Epithelial cell of proximal tubule (primary cell): ENCODE data around the gene C1QTNF9B. TPM values are rescaled to one million over a fixed set of nuclear protein-coding genes. Genes with fewer than 3 reads are reported as not detected.

Experiments
- DNase-seq: peaks from one replicate; pipeline ENCODE4 v3.0.0-alpha.2; 2011; ENCODE audit warnings: low read depth
- H3K4me3 ChIP-seq: 2 replicates; pipeline ENCODE4 v1.5.1; 2011; ENCODE audit warnings: low read depth, mild to moderate bottlenecking, low read length
- CTCF ChIP-seq: conservative IDR thresholded peaks from 2 replicates; pipeline ENCODE4 v1.5.1; 2012; ENCODE audit warnings: low read depth, mild to moderate bottlenecking, low read length
- total RNA-seq: library from RNA; depleted of rRNA; stranded (reverse); fragments of >200 nt; gene quantifications from 2 replicates; pipeline ENCODE4 v1.2.3, GENCODE V29; 2015

The C1QTNF9B gene
- total RNA-seq, 1 donor from 2014 or later, result not detected

GRCh38 chr13:23855360-23855759, 41.9 kb downstream of the C1QTNF9B start:
- no peak for DNase-seq
- H3K4me3 ChIP-seq, result no peak overlapping the region
- no peak for TF ChIP-seq CTCF

GRCh38 chr13:23852351-23852750, 45.0 kb downstream of the C1QTNF9B start:
- no peak for TF ChIP-seq CTCF
- H3K4me3 ChIP-seq, result no peak overlapping the region
- DNase-seq, result no peak

GRCh38 chr13:23851106-23851505, 46.2 kb downstream of the C1QTNF9B start:
- H3K4me3 ChIP-seq, result no peak overlapping the region
- DNase-seq, result no peak
- TF ChIP-seq CTCF, result no peak

- no peak for TF ChIP-seq CTCF
- no peak for DNase-seq
- H3K4me3 ChIP-seq, result no peak overlapping the region
These were observed 47.2 kb downstream of the C1QTNF9B start for GRCh38 chr13:23850134-23850533.

GRCh38 chr13:23849670-23850069, 47.6 kb downstream of the C1QTNF9B start:
- H3K4me3 ChIP-seq, result no peak overlapping the region
- DNase-seq, result no peak
- no peak for TF ChIP-seq CTCF

- no peak overlapping the region for H3K4me3 ChIP-seq
- DNase-seq, result no peak
- TF ChIP-seq CTCF, result no peak
These were observed 48.6 kb downstream of the C1QTNF9B start for GRCh38 chr13:23848646-23849141.

GRCh38 chr13:23848019-23848418, 49.3 kb downstream of the C1QTNF9B start:
- TF ChIP-seq CTCF, result no peak
- no peak for DNase-seq
- H3K4me3 ChIP-seq, result no peak overlapping the region
